HG02798 (cell line): ENCODE measurements around the gene HMX3.
A peak's percentile ranks its signal among the peaks of the same experiment; 100 is the strongest.

Experiments used
- ATAC-seq: cut with Tn5 transposase; IDR thresholded peaks from one replicate; pipeline ENCODE4 v1.9.1; 2021; ENCODE audit warnings: mild to moderate bottlenecking; ENCODE audit not compliant: unreplicated experiment, poor library complexity

HMX3 gene

DNA sequence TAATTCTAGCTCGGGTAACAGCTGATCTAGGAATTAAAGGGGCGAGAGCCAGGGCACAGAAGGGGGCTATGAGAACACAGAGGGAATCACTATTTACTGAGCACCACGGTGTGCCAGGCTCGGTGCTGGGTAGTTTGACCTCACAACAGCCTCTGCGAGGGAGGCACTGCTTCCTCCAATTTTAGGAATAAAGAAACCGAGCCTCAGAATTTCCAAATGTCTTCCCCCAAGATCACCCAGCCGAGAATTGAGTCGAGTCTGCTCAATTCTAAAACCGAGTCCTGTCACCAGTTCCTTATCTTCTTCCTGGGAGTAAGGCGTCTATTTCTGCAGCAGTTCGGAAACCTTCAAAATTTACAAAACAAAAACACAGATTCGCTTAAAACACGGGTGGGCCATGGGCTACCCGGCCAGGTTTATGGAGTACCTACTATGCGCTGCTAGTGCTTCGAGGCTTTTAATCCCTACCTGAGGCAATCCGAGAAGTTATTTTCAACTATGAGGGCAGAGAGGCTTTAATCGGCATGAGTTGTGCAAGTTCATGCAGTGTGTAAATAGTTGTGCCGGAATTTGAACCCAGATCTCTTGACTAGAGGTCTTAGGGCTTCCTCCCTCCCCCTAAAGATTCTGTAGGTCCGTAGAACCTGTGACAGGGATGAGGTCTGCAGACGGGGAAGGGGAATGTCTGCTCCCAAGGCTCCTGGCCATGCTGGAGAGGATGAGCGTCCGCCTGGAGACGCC, 11.3 kb downstream of the HMX3 start:
- no peak for ATAC-seq

GRCh38 chr10:123147635-123148413, 12.1 kb downstream of the HMX3 start, which contains the start of gene HMX2:
Gene HMX2 (plus strand): TSS chr10:123148136. CDS start chr10:123148379, 243 bp downstream.
- no peak for ATAC-seq

DNA sequence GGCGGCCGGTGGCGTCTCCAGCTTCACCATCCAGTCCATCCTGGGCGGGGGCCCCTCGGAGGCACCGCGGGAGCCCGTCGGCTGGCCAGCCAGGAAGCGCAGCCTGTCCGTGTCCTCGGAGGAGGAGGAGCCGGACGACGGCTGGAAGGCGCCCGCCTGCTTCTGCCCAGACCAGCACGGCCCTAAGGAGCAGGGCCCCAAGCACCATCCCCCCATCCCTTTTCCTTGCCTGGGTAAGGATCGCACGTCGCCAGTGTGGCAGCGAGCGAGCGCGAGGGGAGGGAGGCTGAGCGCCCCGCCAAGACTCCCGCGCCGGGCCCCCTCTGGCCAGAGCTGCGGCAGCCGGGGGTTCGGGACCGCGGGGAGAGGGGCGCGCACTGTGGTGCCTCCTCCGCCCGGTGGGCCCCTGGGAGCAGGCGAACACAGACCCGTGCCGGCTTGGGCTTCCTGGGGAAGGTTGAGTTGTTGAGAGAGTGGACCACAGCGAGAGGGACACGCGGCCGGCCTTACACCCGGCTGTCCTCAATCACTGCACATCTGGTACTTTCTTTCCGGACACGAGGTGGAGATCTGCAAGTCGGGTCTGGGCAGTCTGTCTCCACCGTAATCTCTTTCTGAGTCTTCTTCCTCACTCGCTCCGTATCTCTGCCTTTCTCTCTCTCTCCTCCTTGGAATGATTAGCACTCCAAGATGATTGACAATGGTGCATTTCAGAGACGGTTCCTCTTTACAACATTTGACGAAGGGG, 12.8 kb downstream of the HMX3 start:
- ATAC-seq, result no peak

GRCh38 chr10:123149162-123149567, 13.4 kb downstream of the HMX3 start:
- no peak for ATAC-seq

- no peak for ATAC-seq
These were observed 13.9 kb downstream of the HMX3 start for GRCh38 chr10:123149568-123150270.

GRCh38 chr10:123150271-123150985, 14.7 kb downstream of the HMX3 start:
- no peak for ATAC-seq

GRCh38 chr10:123150986-123151736, 15.4 kb downstream of the HMX3 start:
- ATAC-seq, result no peak

- ATAC-seq, result no peak
These were observed 16.0 kb downstream of the HMX3 start for GRCh38 chr10:123151737-123152135.

DNA sequence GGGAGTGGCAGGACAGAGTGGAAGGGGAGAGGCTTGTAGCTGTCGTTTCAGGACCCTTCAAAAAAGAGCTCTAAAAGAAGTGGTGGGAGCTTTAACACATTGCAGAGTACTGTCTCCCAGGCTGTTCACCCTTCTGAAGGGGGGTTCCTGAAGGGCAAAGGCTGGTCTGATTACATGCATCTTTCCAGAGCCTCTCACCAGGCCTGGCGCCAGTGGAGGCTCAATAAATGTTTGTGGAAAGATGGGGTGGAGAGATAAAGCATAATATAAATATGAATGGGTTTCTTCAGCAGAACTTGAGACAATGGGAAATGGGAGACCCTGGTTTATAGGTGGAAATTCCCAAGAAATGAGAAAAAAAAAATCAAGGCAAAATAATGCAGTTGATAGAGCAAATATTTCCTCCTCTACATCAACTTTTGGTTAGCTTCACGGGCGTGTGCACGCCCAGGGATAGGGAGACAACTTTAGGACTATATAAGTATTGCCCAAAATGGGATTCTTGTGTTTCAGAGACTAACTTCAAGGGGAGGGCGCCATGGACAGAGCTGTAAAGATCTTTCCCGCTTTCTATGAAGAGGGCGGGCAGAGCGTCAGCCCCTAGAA, 17.8 kb downstream of the HMX3 start:
- ATAC-seq, result no peak

DNA sequence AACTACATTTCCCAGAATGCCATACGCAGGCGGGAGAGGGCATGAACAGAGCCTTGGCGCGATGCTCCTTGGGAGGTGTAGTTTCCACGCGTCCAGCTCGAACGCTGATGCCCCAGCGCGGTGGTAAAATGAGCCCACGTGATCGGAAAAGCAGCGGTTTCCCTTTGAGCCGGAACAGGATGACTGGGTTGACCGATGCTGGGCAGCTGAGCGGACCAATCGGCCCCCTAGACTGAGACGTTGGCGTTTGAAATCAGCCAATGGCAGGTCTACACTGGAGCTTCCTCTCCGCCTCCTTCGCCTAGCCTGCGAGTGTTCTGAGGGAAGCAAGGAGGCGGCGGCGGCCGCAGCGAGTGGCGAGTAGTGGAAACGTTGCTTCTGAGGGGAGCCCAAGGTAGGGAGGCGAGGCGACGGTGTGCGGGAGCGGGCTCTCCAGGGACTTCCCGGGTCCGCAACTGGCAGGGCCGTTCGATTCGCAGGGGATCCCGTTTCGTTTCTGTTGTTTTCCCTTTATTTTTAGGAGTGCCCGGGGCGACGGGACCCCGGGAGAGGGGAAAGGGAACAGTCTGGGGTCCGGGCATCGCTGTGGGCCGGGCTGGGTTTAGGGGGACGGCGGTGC, 18.4 kb downstream of the HMX3 start, which contains the start of gene BUB3:
Gene BUB3, plus strand, starts transcription at position 311 of the 619 bp plus-strand sequence. CDS start 516 bp downstream, outside the sequence.
- peak; percentile 92 for ATAC-seq

- ATAC-seq, result peak; percentile 58
These were observed 19.1 kb downstream of the HMX3 start for GRCh38 chr10:123154711-123155505.

GRCh38 chr10:123156078-123156477, 20.3 kb downstream of the HMX3 start:
- no peak for ATAC-seq

DNA sequence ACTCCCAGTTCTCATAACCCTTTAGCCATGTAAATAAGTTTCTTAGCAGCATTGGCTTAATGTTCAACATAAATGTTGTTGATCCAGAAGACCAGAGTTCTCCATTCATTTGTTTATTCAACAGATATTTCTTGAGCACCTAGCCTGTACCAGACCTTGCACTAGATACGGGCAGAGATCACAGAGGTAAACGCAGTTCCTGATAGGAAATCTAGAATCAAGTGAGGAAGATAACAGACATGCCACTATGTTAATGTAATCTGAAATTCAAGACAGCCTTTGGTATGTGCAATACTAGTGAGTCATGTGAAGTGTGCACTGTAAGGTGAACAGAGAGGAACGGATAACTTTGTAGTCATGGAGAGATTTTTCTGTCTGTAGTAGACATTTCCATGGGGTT, 21.4 kb downstream of the HMX3 start:
- no peak for ATAC-seq

- ATAC-seq, result no peak
These were observed 22.9 kb downstream of the HMX3 start for GRCh38 chr10:123158682-123159081.

DNA sequence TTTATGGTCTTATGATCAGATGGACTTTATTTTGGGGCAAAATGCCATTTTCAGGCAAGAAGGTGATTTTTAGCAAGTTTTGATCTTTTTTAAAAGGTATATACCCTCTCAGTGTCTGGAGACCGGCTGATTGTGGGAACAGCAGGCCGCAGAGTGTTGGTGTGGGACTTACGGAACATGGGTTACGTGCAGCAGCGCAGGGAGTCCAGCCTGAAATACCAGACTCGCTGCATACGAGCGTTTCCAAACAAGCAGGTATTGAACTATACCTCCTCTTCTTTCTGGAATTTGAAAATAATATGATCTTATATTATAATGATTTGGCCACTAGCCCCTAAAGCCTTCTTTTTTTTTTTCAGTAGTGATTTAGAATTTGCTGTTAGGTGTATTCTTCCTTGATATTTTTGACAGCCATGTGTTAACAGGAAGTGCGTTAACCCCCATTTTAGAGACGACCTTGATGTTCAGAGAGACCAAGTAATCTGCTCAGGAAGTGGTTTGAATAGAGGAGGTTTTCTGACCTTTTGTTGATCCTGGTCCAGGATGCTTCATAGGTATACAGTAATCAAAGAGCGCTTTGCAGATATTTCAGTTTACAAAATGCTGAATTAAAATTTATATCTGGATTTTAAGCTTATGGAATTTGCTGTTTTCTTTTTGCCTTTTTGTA, 24.7 kb downstream of the HMX3 start:
- ATAC-seq, result no peak

DNA sequence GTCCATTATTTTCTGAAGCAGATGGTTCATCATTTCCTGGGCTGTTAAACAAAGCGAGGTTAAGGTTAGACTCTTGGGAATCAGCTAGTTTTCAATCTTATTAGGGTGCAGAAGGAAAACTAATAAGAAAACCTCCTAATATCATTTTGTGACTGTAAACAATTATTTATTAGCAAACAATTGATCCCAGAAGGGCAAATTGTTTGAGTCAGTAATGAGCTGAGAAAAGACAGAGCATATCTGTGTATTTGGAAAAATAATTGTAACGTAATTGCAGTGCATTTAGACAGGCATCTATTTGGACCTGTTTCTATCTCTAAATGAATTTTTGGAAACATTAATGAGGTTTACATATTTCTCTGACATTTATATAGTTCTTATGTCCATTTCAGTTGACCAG, 28.5 kb downstream of the HMX3 start:
- no peak for ATAC-seq
